Measurements from ENCODE around the gene STX2.

- TF ChIP-seq EZH2 (IDR thresholded peaks at IDR 0.05; ENCODE audit: borderline replicate concordance, insufficient read depth, low read length, poor library complexity, severe bottlenecking) (no peak), POLR2AphosphoS5 (IDR thresholded peaks at IDR 0.05) (no peak), CTCF (IDR thresholded peaks at IDR 0.05; ENCODE audit: poor library complexity, severe bottlenecking) (no peak), SMC3 (conservative IDR thresholded peaks at IDR 0.05; ENCODE audit: poor library complexity) (no peak), EP300 (conservative IDR thresholded peaks at IDR 0.05; ENCODE audit: poor library complexity, severe bottlenecking) (no peak), RAD21 (conservative IDR thresholded peaks at IDR 0.05) (no peak), REST (IDR thresholded peaks at IDR 0.05; ENCODE audit: borderline replicate concordance) (no peak), TAF1 (IDR thresholded peaks at IDR 0.05; ENCODE audit: low read depth) (no peak), MXI1 (conservative IDR thresholded peaks at IDR 0.05; ENCODE audit: poor library complexity, severe bottlenecking) (no peak)
Observed at GRCh38 chr12:130775953-130776856, 62.8 kb downstream of the STX2 start.
